Measurements from ENCODE around the gene TWF1. TPM values are rescaled to one million over a fixed set of nuclear protein-coding genes. Genes with fewer than 3 reads are reported as not detected.

The TWF1 gene
- total and polyA plus RNA-seq, 2 of the 4 experiments (the other 2 are of a cell fraction), result 67.0 to 141 TPM

- Histone ChIP-seq H4K91ac (ENCODE audit: insufficient read depth, low read depth, low read length) (no peak overlapping the region), H3K23ac (ENCODE audit: low read depth, low read length) (no peak overlapping the region), H2AK9ac (replicated peaks; ENCODE audit: low read depth, low read length, poor library complexity) (no peak overlapping the region), H4K5ac (ENCODE audit: low read depth, low read length) (peak overlapping the region; percentile 17; the same call in 1 of the 2 replicates), H2BK5ac (ENCODE audit: low read depth, low read length, poor library complexity, severe bottlenecking) (no peak overlapping the region), H3K9me3 (ENCODE audit: control insufficient read depth, insufficient read depth, low read length) (no peaks in the 10 kb centered on the region), H3K14ac (replicated peaks; ENCODE audit: low read depth, low read length) (no peak overlapping the region), H4K8ac (ENCODE audit: low read depth in 2 of 2, low read length in 2 of 2) (peak overlapping the region; percentile 5 to 92; a peak in 1 of 4 replicates), H3K27me3 (ENCODE audit: control insufficient read depth, insufficient read depth, low read length) (no peaks in the 10 kb centered on the region; the same call in 1 of the 2 replicates), H3K18ac (ENCODE audit: low read depth, low read length) (no peak overlapping the region), H2BK120ac (ENCODE audit: low read depth, low read length) (no peak overlapping the region), H2AFZ (replicated peaks; ENCODE audit: low read length, poor library complexity) (no peak overlapping the region), H3K36me3 (ENCODE audit: control insufficient read depth, insufficient read depth, low read length) (no peaks in the 10 kb centered on the region), H2BK20ac (ENCODE audit: low read depth, low read length) (no peak overlapping the region), H4K20me1 (ENCODE audit: insufficient read depth, low read length) (no peaks in the 10 kb centered on the region), H3K9me1 (ENCODE audit: insufficient read depth, low read length) (no peaks in the 10 kb centered on the region), H3K27ac (ENCODE audit: insufficient read depth, low read length) (no peak overlapping the region), H3K56ac (ENCODE audit: extremely low read depth, insufficient read depth, low read length) (no peak overlapping the region), H3K4me3 (ENCODE audit: insufficient read depth, low read depth, low read length) (no peak overlapping the region), H3K4me2 (ENCODE audit: low read depth, low read length) (no peak overlapping the region), H3K4me1 (ENCODE audit: control insufficient read depth, insufficient read depth, low read length) (no peaks in the 10 kb centered on the region), H3K4ac (ENCODE audit: low read depth, low read length) (no peak overlapping the region), H2BK15ac (ENCODE audit: low read depth, low read length) (no peak overlapping the region), H3K9ac (ENCODE audit: low read depth, low read length) (no peak overlapping the region; the same call in 1 of the 2 replicates), H2AK5ac (ENCODE audit: low read depth, low read length) (no peak overlapping the region), H3K79me1 (ENCODE audit: low read depth in 1 of 2, low read length in 2 of 2) (peaks cover 0 to 16% of the 10 kb centered on the region in 2 experiments; a peak in 2 of 4 replicates)
- dilution Hi-C loops (cut with HindIII; ENCODE audit: low sequenced_read_pairs, unreplicated experiment), result no loop called here
- in situ Hi-C loops (cut with MboI; ENCODE audit: low sequenced_read_pairs), result loop anchor here (5.0 kb wide), 1 partner anchor 75 kb away; no protein-coding TSS in a partner anchor
- WGBS, 2 experiments (ENCODE audit: extremely low coverage in 2 of 2, insufficient read length in 1 of 2), result 76% methylated on average over 2 of the region's 3 CpGs; no CpG with 5 or more reads in 1 of the 2 experiments
- no TSS peak for BruUV-seq (replicated peaks)
- POLR2A ChIA-PET (ENCODE audit: unreplicated experiment), result interaction anchor here (1.2 kb wide), 1 partner anchor 10 kb away, joined by 4 read pairs; no protein-coding TSS in a partner anchor
- ATAC-seq (ENCODE audit: low read depth), result no peak
- intact Hi-C loops (cut with micrococcal nuclease), result loop anchor here (2.0 kb wide), 1 partner anchor 49 kb away; the partner anchor contains the start of genes IRAK4 and PUS7L
- DNase-seq, result no peak
- CTCF ChIA-PET, result interaction anchor here (2.4 to 2.6 kb wide), 2 partner anchors 10 to 75 kb away, joined by 7 read pairs; no protein-coding TSS in a partner anchor
- TF ChIP-seq POLR2A (IDR thresholded peaks at IDR 0.05; ENCODE audit: low read depth, low read length), result no peak
- no peak for TF ChIP-seq CEBPB (IDR thresholded peaks at IDR 0.05; ENCODE audit: low read depth, low read length)
- TF ChIP-seq NFE2L2 (IDR thresholded peaks at IDR 0.05; ENCODE audit: low read depth, low read length), result no peak
- TF ChIP-seq SMC3 (IDR thresholded peaks at IDR 0.05; ENCODE audit: low read depth, low read length), result no peak
- TF ChIP-seq MAFK (IDR thresholded peaks at IDR 0.05; ENCODE audit: low read depth, low read length), result no peak
- no peak for TF ChIP-seq USF2 (IDR thresholded peaks at IDR 0.05; ENCODE audit: low read depth, low read length)
- TF ChIP-seq RAD21 (IDR thresholded peaks at IDR 0.05; ENCODE audit: low read length), result no peak
- no peak for TF ChIP-seq FOS (IDR thresholded peaks at IDR 0.05; ENCODE audit: low read depth, low read length)
- TF ChIP-seq BHLHE40 (IDR thresholded peaks at IDR 0.05; ENCODE audit: low read depth, low read length), result no peak
- no peak for TF ChIP-seq RFX5 (IDR thresholded peaks at IDR 0.05; ENCODE audit: low read depth, low read length)
- no peak for TF ChIP-seq MXI1 (IDR thresholded peaks at IDR 0.05; ENCODE audit: borderline replicate concordance, low read depth, low read length)
- TF ChIP-seq ELK1 (IDR thresholded peaks at IDR 0.05; ENCODE audit: borderline replicate concordance, low read depth, low read length), result no peak
- no peak for TF ChIP-seq CTCF (conservative IDR thresholded peaks at IDR 0.05; ENCODE audit: low read depth, low read length)
- no peak for TF ChIP-seq CHD1 (IDR thresholded peaks at IDR 0.05; ENCODE audit: low read depth, low read length)
- TF ChIP-seq MAZ (IDR thresholded peaks at IDR 0.05; ENCODE audit: borderline replicate concordance, low read depth, low read length), result no peak
- no peak for TF ChIP-seq RCOR1 (IDR thresholded peaks at IDR 0.05; ENCODE audit: insufficient replicate concordance, low read length)
Measured at GRCh38 chr12:43807386-43807785, 1.3 kb upstream of the TWF1 start.
